ENCODE results near the gene SIGLEC14.
A peak's percentile ranks its signal among the peaks of the same experiment; 100 is the strongest.

Gene SIGLEC14

GRCh38 chr19:51602189-51602854 is 44.3 kb downstream of the SIGLEC14 start:
- peaks cover 0 to 44% (median 27%) of the 10 kb centered on the region in 5 experiments for H3K27me3 ChIP-seq (replicated peaks in 2 of 5; ENCODE audit: control insufficient read depth in 4 of 5, insufficient read depth in 5 of 5, low read length in 4 of 5)
- H3K27ac ChIP-seq (ENCODE audit: insufficient read depth in 1 of 2, low read depth in 1 of 2, low read length in 2 of 2, poor library complexity in 1 of 2, severe bottlenecking in 2 of 2): no peak overlapping the region
- WGBS (ENCODE audit: insufficient coverage): 96% methylated on average over 15 of the region's 20 CpGs
- H3K9me3 ChIP-seq (ENCODE audit: control extremely low read depth in 1 of 5, control insufficient read depth in 4 of 5, insufficient read depth in 2 of 5, low read depth in 1 of 5, low read length in 4 of 5): peaks cover 0 to 6% (median 0%) of the 10 kb centered on the region in 5 experiments
- POLR2A ChIA-PET: no interaction called here
- no peak for DNase-seq
- CTCF ChIA-PET: interaction anchor here (1.1 to 8.3 kb wide), 4 partner anchors 53 to 130 kb away, joined by 3 to 65 read pairs (median 4); no protein-coding TSS in a partner anchor
- H3K36me3 ChIP-seq (ENCODE audit: control insufficient read depth in 4 of 4, insufficient read depth in 4 of 4, low read length in 3 of 4): no peaks in the 10 kb centered on the region
- peaks cover 4 to 12% (median 5%) of the 10 kb centered on the region in 4 experiments for H3K4me1 ChIP-seq (ENCODE audit: control extremely low read depth in 1 of 4, control insufficient read depth in 4 of 4, insufficient read depth in 4 of 4, low read length in 3 of 4)
- H3K4me3 ChIP-seq (ENCODE audit: control insufficient read depth in 1 of 7, extremely low read depth in 1 of 7, insufficient read depth in 4 of 7, low read depth in 2 of 7, low read length in 6 of 7): no peak overlapping the region

- Histone ChIP-seq H3K36me3 (ENCODE audit: control insufficient read depth in 4 of 4, insufficient read depth in 4 of 4, low read length in 3 of 4) (no peaks in the 10 kb centered on the region), H3K9me3 (ENCODE audit: control extremely low read depth in 1 of 5, control insufficient read depth in 4 of 5, insufficient read depth in 2 of 5, low read depth in 1 of 5, low read length in 4 of 5) (peaks cover 0 to 6% (median 0%) of the 10 kb centered on the region in 5 experiments), H3K27ac (ENCODE audit: insufficient read depth in 1 of 2, low read depth in 1 of 2, low read length in 2 of 2, poor library complexity in 1 of 2, severe bottlenecking in 2 of 2) (no peak overlapping the region), H3K4me3 (ENCODE audit: control insufficient read depth in 1 of 7, extremely low read depth in 1 of 7, insufficient read depth in 4 of 7, low read depth in 2 of 7, low read length in 6 of 7) (peak overlapping the region in 4 of 7 experiments; percentile 18 to 38 (median 28)), H3K27me3 (replicated peaks in 2 of 5; ENCODE audit: control insufficient read depth in 4 of 5, insufficient read depth in 5 of 5, low read length in 4 of 5) (peaks cover 0 to 44% (median 23%) of the 10 kb centered on the region in 5 experiments), H3K4me1 (ENCODE audit: control extremely low read depth in 1 of 4, control insufficient read depth in 4 of 4, insufficient read depth in 4 of 4, low read length in 3 of 4) (peaks cover 0 to 12% (median 5%) of the 10 kb centered on the region in 4 experiments)
- WGBS (ENCODE audit: insufficient coverage): 9% methylated on average over 53 of the region's 59 CpGs
- POLR2A ChIA-PET: interaction anchor here (0.5 kb wide), 1 partner anchor 42 kb away, joined by 3 read pairs; no protein-coding TSS in a partner anchor
- peak; percentile 14 to 51 (median 36) for DNase-seq
- CTCF ChIA-PET: no interaction called here
Measured at GRCh38 chr19:51600940-51601580, 45.6 kb downstream of the SIGLEC14 start.

GRCh38 chr19:51599084-51599483 is 47.5 kb downstream of the SIGLEC14 start:
- POLR2A ChIA-PET: no interaction called here
- no peaks in the 10 kb centered on the region for H3K36me3 ChIP-seq (ENCODE audit: control insufficient read depth in 4 of 4, insufficient read depth in 4 of 4, low read length in 3 of 4)
- H3K27ac ChIP-seq (ENCODE audit: insufficient read depth in 1 of 2, low read depth in 1 of 2, low read length in 2 of 2, poor library complexity in 1 of 2, severe bottlenecking in 2 of 2): no peak overlapping the region
- WGBS (ENCODE audit: insufficient coverage): 98% methylated on average over 8 of the region's 10 CpGs
- peaks cover 0 to 44% (median 17%) of the 10 kb centered on the region in 5 experiments for H3K27me3 ChIP-seq (replicated peaks in 2 of 5; ENCODE audit: control insufficient read depth in 4 of 5, insufficient read depth in 5 of 5, low read length in 4 of 5)
- DNase-seq: no peak
- H3K4me1 ChIP-seq (ENCODE audit: control extremely low read depth in 1 of 4, control insufficient read depth in 4 of 4, insufficient read depth in 4 of 4, low read length in 3 of 4): peaks cover 0 to 26% (median 14%) of the 10 kb centered on the region in 4 experiments
- H3K4me3 ChIP-seq (ENCODE audit: control insufficient read depth in 1 of 7, extremely low read depth in 1 of 7, insufficient read depth in 4 of 7, low read depth in 2 of 7, low read length in 6 of 7): no peak overlapping the region
- peaks cover 0 to 6% (median 0%) of the 10 kb centered on the region in 5 experiments for H3K9me3 ChIP-seq (ENCODE audit: control extremely low read depth in 1 of 5, control insufficient read depth in 4 of 5, insufficient read depth in 2 of 5, low read depth in 1 of 5, low read length in 4 of 5)
- CTCF ChIA-PET: interaction anchor here (1.3 to 2.5 kb wide), 3 partner anchors 13 to 92 kb away, joined by 3 to 7 read pairs (median 5); no protein-coding TSS in a partner anchor

- H3K4me3 ChIP-seq (ENCODE audit: control insufficient read depth in 1 of 7, extremely low read depth in 1 of 7, insufficient read depth in 4 of 7, low read depth in 2 of 7, low read length in 6 of 7): no peak overlapping the region
- POLR2A ChIA-PET: no interaction called here
- H3K27me3 ChIP-seq (replicated peaks in 2 of 5; ENCODE audit: control insufficient read depth in 4 of 5, insufficient read depth in 5 of 5, low read length in 4 of 5): peaks cover 0 to 44% (median 17%) of the 10 kb centered on the region in 5 experiments
- whole genome bisulfite sequencing (ENCODE audit: insufficient coverage): 96% methylated on average over 31 of the region's 31 CpGs
- no peaks in the 10 kb centered on the region for H3K36me3 ChIP-seq (ENCODE audit: control insufficient read depth in 4 of 4, insufficient read depth in 4 of 4, low read length in 3 of 4)
- peaks cover 0 to 33% (median 21%) of the 10 kb centered on the region in 4 experiments for H3K4me1 ChIP-seq (ENCODE audit: control extremely low read depth in 1 of 4, control insufficient read depth in 4 of 4, insufficient read depth in 4 of 4, low read length in 3 of 4)
- DNase-seq: no peak
- CTCF ChIA-PET: interaction anchor here (0.6 to 2.5 kb wide), 2 partner anchors 54 to 165 kb away, joined by 3 to 7 read pairs; no protein-coding TSS in a partner anchor
- peaks cover 0 to 6% (median 0%) of the 10 kb centered on the region in 5 experiments for H3K9me3 ChIP-seq (ENCODE audit: control extremely low read depth in 1 of 5, control insufficient read depth in 4 of 5, insufficient read depth in 2 of 5, low read depth in 1 of 5, low read length in 4 of 5)
- H3K27ac ChIP-seq (ENCODE audit: insufficient read depth in 1 of 2, low read depth in 1 of 2, low read length in 2 of 2, poor library complexity in 1 of 2, severe bottlenecking in 2 of 2): no peak overlapping the region
Measured at GRCh38 chr19:51598159-51598915, 48.3 kb downstream of the SIGLEC14 start.

- ChIA-PET CTCF (interaction anchor here (0.5 to 1.2 kb wide), 3 partner anchors 36 to 322 kb away, joined by 3 read pairs; no protein-coding TSS in a partner anchor), POLR2A (interaction anchor here (0.5 kb wide), 1 partner anchor 14 kb away, joined by 4 read pairs; no protein-coding TSS in a partner anchor)
- Histone ChIP-seq H3K27me3 (replicated peaks in 2 of 5; ENCODE audit: control insufficient read depth in 4 of 5, insufficient read depth in 5 of 5, low read length in 4 of 5) (peaks cover 0 to 21% (median 8%) of the 10 kb centered on the region in 5 experiments), H3K4me3 (ENCODE audit: control insufficient read depth in 1 of 7, extremely low read depth in 1 of 7, insufficient read depth in 4 of 7, low read depth in 2 of 7, low read length in 6 of 7) (peak overlapping the region in 5 of 7 experiments; percentile 72 to 94 (median 84)), H3K27ac (ENCODE audit: insufficient read depth in 1 of 2, low read depth in 1 of 2, low read length in 2 of 2, poor library complexity in 1 of 2, severe bottlenecking in 2 of 2) (no peak overlapping the region), H3K4me1 (ENCODE audit: control extremely low read depth in 1 of 4, control insufficient read depth in 4 of 4, insufficient read depth in 4 of 4, low read length in 3 of 4) (peaks cover 0 to 21% (median 19%) of the 10 kb centered on the region in 4 experiments), H3K36me3 (ENCODE audit: control insufficient read depth in 4 of 4, insufficient read depth in 4 of 4, low read length in 3 of 4) (no peaks in the 10 kb centered on the region), H3K9me3 (ENCODE audit: control extremely low read depth in 1 of 5, control insufficient read depth in 4 of 5, insufficient read depth in 2 of 5, low read depth in 1 of 5, low read length in 4 of 5) (peaks cover 0 to 6% (median 0%) of the 10 kb centered on the region in 5 experiments)
- DNase-seq: no peak
- WGBS (ENCODE audit: insufficient coverage): 94% methylated on average over 8 of the region's 8 CpGs
Measured at GRCh38 chr19:51595190-51596175, 51.1 kb downstream of the SIGLEC14 start.

- CTCF ChIA-PET: interaction anchor here (0.5 to 1.2 kb wide), 2 partner anchors 76 to 322 kb away, joined by 3 read pairs; no protein-coding TSS in a partner anchor
- H3K9me3 ChIP-seq (ENCODE audit: control extremely low read depth in 1 of 5, control insufficient read depth in 4 of 5, insufficient read depth in 2 of 5, low read depth in 1 of 5, low read length in 4 of 5): peaks cover 0 to 6% (median 0%) of the 10 kb centered on the region in 5 experiments
- H3K27me3 ChIP-seq (replicated peaks in 2 of 5; ENCODE audit: control insufficient read depth in 4 of 5, insufficient read depth in 5 of 5, low read length in 4 of 5): peaks cover 0 to 14% (median 3%) of the 10 kb centered on the region in 5 experiments
- H3K27ac ChIP-seq (ENCODE audit: insufficient read depth in 1 of 2, low read depth in 1 of 2, low read length in 2 of 2, poor library complexity in 1 of 2, severe bottlenecking in 2 of 2): peak overlapping the region in 1 of 2 experiments; percentile 69
- peaks cover 0 to 21% (median 19%) of the 10 kb centered on the region in 4 experiments for H3K4me1 ChIP-seq (ENCODE audit: control extremely low read depth in 1 of 4, control insufficient read depth in 4 of 4, insufficient read depth in 4 of 4, low read length in 3 of 4)
- WGBS (ENCODE audit: insufficient coverage): 23% methylated on average over 3 of the region's 6 CpGs
- H3K4me3 ChIP-seq (ENCODE audit: control insufficient read depth in 1 of 7, extremely low read depth in 1 of 7, insufficient read depth in 4 of 7, low read depth in 2 of 7, low read length in 6 of 7): peak overlapping the region; percentile 71 to 94 (median 74)
- H3K36me3 ChIP-seq (ENCODE audit: control insufficient read depth in 4 of 4, insufficient read depth in 4 of 4, low read length in 3 of 4): no peaks in the 10 kb centered on the region
- no peak for DNase-seq
- POLR2A ChIA-PET: no interaction called here
Measured at GRCh38 chr19:51594774-51595109, 51.9 kb downstream of the SIGLEC14 start.

Data from common myeloid progenitor, CD34-positive (primary cell).